Right atrium auricular region (tissue), 2 donors: ENCODE results near the gene TBC1D2. TPM values are rescaled to one million over a fixed set of nuclear protein-coding genes. Genes with fewer than 3 reads are reported as not detected.

Experiments used
- DNase-seq: peaks from one replicate; pipeline ENCODE4 v3.0.0-alpha.2; 2019; ENCODE audit warnings: low spot score
- H3K27ac ChIP-seq, 2 donors: fragments of 200-600 bp; sonication (generic); 1 replicate in 1 of 2; 2 replicates in 1 of 2; pipeline ENCODE4 v1.5.1; 2016 to 2019
- H3K27me3 ChIP-seq, 2 donors: fragments of 200-600 bp; sonication (generic); one replicate each; pipeline versions ENCODE4 v1.5.1 to v1.6.0; 2017 to 2019
- H3K36me3 ChIP-seq: fragments of 200-600 bp; sonication (generic); one replicate; pipeline ENCODE4 v1.5.1; 2016
- H3K4me1 ChIP-seq, 2 donors: fragments of 200-600 bp; sonication (generic); one replicate each; pipeline versions ENCODE4 v1.5.1 to v1.6.0; 2017 to 2019
- H3K4me3 ChIP-seq, 2 donors: fragments of 200-600 bp; sonication (generic); 1 replicate in 1 of 2; 2 replicates in 1 of 2; pipeline ENCODE4 v1.5.1; 2017 to 2019; ENCODE audit warnings: mild to moderate bottlenecking in 1 of 2, moderate library complexity in 1 of 2
- H3K9me3 ChIP-seq, 2 donors: fragments of 200-600 bp; sonication (generic); one replicate each; pipeline ENCODE4 v1.5.1; 2019
- CTCF ChIP-seq, 2 donors: fragments of 200-600 bp; sonication (generic); IDR thresholded peaks; one replicate each; pipeline ENCODE4 v1.5.1; 2019; ENCODE audit warnings: antibody characterized with exemption in 2 of 2
- total RNA-seq, 2 donors: library from RNA; depleted of rRNA; stranded (reverse); fragments of >200 nt; gene quantifications; one replicate each; pipeline ENCODE4 v1.1.0, GENCODE V29; 2016

The TBC1D2 gene
- total RNA-seq, 2 donors from 2014 or later: 2.6 to 4.6 TPM

GRCh38 chr9:98300611-98301010 lies 45.2 kb upstream of the TBC1D2 start:
- H3K27ac ChIP-seq: no peak overlapping the region
- no peaks in the 10 kb centered on the region for H3K9me3 ChIP-seq
- H3K27me3 ChIP-seq: no peaks in the 10 kb centered on the region
- no peak overlapping the region for H3K4me3 ChIP-seq
- DNase-seq: no peak
- TF ChIP-seq CTCF (IDR thresholded peaks at IDR 0.05): no peak
- H3K36me3 ChIP-seq: no peaks in the 10 kb centered on the region
- H3K4me1 ChIP-seq: peaks cover 0 to 5% of the 10 kb centered on the region in 2 donors

- H3K4me3 ChIP-seq: no peak overlapping the region
- no peaks in the 10 kb centered on the region for H3K36me3 ChIP-seq
- no peak for DNase-seq
- no peak overlapping the region for H3K27ac ChIP-seq
- TF ChIP-seq CTCF (IDR thresholded peaks at IDR 0.05): no peak
- H3K27me3 ChIP-seq: no peaks in the 10 kb centered on the region
- H3K9me3 ChIP-seq: no peaks in the 10 kb centered on the region
- peaks cover 0 to 5% of the 10 kb centered on the region in 2 donors for H3K4me1 ChIP-seq
These were observed 43.0 kb upstream of the TBC1D2 start for GRCh38 chr9:98298476-98298875.

GRCh38 chr9:98295824-98296223 lies 40.4 kb upstream of the TBC1D2 start:
- no peak for TF ChIP-seq CTCF (IDR thresholded peaks at IDR 0.05)
- DNase-seq: no peak
- no peaks in the 10 kb centered on the region for H3K36me3 ChIP-seq
- no peak overlapping the region for H3K4me3 ChIP-seq
- H3K27me3 ChIP-seq: no peaks in the 10 kb centered on the region
- H3K4me1 ChIP-seq: no peaks in the 10 kb centered on the region
- no peaks in the 10 kb centered on the region for H3K9me3 ChIP-seq
- no peak overlapping the region for H3K27ac ChIP-seq

- no peak for TF ChIP-seq CTCF (IDR thresholded peaks at IDR 0.05)
- H3K4me1 ChIP-seq: no peaks in the 10 kb centered on the region
- no peaks in the 10 kb centered on the region for H3K27me3 ChIP-seq
- no peaks in the 10 kb centered on the region for H3K36me3 ChIP-seq
- no peak for DNase-seq
- H3K27ac ChIP-seq: no peak overlapping the region
- H3K4me3 ChIP-seq: no peak overlapping the region
- no peaks in the 10 kb centered on the region for H3K9me3 ChIP-seq
These were observed 36.4 kb upstream of the TBC1D2 start for GRCh38 chr9:98291820-98292219.

GRCh38 chr9:98290411-98290810 lies 35.0 kb upstream of the TBC1D2 start:
- no peak for TF ChIP-seq CTCF (IDR thresholded peaks at IDR 0.05)
- Histone ChIP-seq H3K4me3 (no peak overlapping the region), H3K27me3 (no peaks in the 10 kb centered on the region), H3K9me3 (no peaks in the 10 kb centered on the region), H3K27ac (no peak overlapping the region), H3K36me3 (no peaks in the 10 kb centered on the region), H3K4me1 (no peaks in the 10 kb centered on the region)
- DNase-seq: no peak

GRCh38 chr9:98289614-98290201 lies 34.3 kb upstream of the TBC1D2 start:
- H3K4me1 ChIP-seq: no peaks in the 10 kb centered on the region
- no peak overlapping the region for H3K4me3 ChIP-seq
- H3K27ac ChIP-seq: no peak overlapping the region
- no peaks in the 10 kb centered on the region for H3K9me3 ChIP-seq
- TF ChIP-seq CTCF (IDR thresholded peaks at IDR 0.05): no peak
- DNase-seq: no peak
- no peaks in the 10 kb centered on the region for H3K36me3 ChIP-seq
- no peaks in the 10 kb centered on the region for H3K27me3 ChIP-seq
